ENCODE data around the gene GFY. TPM values are rescaled to one million over a fixed set of nuclear protein-coding genes. Genes with fewer than 3 reads are reported as not detected.
"Not testable (repeated sequence)": the region's sequence is repeated elsewhere in the genome, so short reads cannot be mapped to it uniquely, and the experiment has no call there.

Gene GFY
- polyA plus RNA-seq, 4 donors = not detected

DNA sequence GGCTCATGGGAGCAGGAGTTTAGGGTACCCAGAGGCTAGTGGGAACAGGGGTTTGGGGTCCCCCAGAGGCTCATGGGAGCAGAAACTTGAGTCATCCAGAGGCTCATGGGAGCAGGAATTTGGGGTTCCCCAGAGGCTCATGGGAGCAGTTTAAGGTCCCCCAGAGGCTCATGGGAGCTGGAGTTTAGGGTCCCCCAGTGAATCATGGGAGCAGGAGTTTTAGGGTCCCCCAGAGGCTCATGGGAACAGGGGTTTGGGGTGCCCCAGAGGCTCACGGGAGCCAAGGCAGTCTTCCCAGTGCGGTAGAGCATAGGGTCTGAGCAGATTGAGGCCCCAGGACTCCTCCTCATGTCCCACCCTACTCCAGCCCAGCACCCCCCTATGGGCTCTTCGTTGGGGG is 40.2 kb downstream of the GFY start:
- no peak for DNase-seq (ENCODE audit: low read depth in 4 of 4, low spot score in 3 of 4)

DNA sequence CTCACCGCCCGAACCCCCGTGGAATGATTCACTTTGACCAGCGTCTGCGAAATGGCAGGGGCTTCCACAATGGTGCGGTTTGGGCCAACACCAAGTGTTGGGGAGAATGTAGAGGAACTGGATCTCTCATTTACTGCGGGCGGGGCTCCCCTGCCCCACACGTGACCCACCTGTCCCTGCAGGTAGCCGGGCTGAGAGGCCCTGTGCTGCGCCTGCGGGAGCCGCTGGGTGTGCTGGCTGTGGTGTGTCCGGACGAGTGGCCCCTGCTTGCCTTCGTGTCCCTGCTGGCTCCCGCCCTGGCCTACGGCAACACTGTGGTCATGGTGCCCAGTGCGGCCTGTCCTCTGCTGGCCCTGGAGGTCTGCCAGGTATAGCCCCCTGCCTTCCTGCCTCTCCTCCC is 43.0 kb downstream of the GFY start:
- DNase-seq (ENCODE audit: low read depth in 4 of 4, low spot score in 3 of 4) = no peak

GRCh38 chr19:49468746-49469447 is 43.7 kb downstream of the GFY start:
- DNase-seq (ENCODE audit: low read depth in 4 of 4, low spot score in 3 of 4) = no peak

- no peak for DNase-seq (ENCODE audit: low read depth in 4 of 4, low spot score in 3 of 4)
These were observed 44.8 kb downstream of the GFY start for GRCh38 chr19:49469828-49470614.

GRCh38 chr19:49470615-49470978 is 45.4 kb downstream of the GFY start:
- DNase-seq (ENCODE audit: low read depth in 4 of 4, low spot score in 3 of 4) = no peak

GRCh38 chr19:49472936-49473335 is 47.7 kb downstream of the GFY start:
- DNase-seq (ENCODE audit: low read depth in 4 of 4, low spot score in 3 of 4) = no peak

DNA sequence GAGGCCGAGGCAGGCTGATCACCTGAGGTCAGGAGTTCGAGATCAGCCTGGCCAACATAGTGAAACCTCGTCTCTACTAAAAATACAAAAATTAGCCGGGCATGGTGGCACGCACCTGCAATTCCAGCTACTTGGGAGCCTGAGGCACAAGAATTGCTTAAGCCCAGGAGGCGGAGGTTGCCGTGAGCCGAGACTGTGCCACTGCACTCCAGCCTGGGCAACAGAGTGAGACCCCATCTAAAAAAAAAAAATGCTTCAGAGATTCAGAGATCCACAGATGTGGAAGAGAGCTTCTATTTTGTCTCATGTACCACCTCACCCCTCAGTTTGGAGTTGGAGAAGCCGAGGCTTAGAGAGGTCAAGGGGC is 48.3 kb downstream of the GFY start:
- DNase-seq (ENCODE audit: low read depth in 4 of 4, low spot score in 3 of 4) = not testable (repeated sequence)

DNA sequence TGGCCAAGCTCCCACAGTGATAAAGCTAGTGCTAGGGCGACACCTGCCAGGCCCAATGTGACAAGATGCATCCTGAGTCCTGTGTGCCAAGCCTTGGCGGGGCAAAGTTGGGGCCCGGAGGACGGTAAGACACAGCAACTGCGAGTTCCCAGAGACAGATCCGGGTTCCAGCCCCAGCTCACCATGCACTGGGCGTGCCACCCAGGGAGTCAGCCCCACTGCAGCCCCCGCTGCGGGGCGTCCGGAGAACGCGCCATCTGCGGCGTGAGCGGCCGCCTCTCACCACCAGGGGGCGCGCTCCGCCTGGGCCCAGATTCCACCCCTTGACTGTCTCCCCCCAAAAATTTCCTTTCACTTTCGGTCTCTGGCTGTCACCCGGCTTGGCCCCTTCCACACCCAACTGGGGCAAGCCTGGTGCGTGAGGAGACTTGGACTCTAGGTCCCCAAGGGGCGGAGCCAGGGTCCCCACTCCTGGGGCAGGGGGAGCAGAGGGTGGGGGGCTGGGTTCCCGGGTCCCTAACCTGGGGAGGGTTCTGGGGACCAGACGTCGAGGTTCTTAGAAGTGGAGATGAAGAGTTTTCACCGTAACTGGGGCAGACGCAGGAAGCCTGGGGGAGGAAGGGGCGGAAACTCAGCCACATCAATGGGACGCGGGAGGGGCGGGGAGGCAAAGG is 48.8 kb downstream of the GFY start, which contains the start of gene FLT3LG:
Gene FLT3LG, plus strand, starts transcription at position 348 of the 674 bp plus-strand sequence. CDS start 425 bp downstream, outside the sequence.
- DNase-seq (ENCODE audit: low read depth in 4 of 4, low spot score in 3 of 4) = no peak

GRCh38 chr19:49474542-49474924 is 49.3 kb downstream of the GFY start:
- DNase-seq (ENCODE audit: low read depth in 4 of 4, low spot score in 3 of 4) = no peak

DNA sequence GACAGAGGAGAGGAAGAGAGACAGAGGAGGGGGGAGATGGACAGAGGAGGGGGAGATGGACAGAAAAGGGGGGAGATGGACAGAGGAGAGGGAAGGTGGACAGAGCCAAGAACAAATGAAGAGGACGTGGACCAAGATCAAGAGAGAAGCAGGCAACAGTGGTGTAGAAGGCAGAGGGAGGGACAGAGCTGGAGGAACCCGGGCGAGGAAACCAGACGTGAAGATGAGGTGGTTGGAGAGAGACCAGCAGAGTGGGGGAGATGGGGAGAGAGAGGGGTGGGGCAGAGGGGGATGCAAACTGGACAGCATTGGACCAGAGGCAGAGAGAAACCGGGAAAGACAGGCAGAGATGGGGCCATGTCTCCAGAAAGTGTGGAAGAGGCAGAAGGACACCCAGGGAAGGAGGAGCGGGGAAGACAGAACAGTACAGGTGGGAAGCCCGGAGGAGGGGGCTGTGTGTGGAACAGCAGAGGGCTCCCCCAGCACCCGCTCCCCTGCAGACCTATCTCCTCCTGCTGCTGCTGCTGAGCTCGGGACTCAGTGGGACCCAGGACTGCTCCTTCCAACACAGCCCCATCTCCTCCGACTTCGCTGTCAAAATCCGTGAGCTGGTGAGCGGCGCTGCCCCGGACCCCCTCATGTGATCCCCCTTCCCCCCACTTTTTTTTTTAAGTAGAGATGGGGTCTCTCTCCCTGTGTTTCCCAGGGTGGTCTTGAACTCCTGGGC is 50.2 kb downstream of the GFY start:
- no peak for DNase-seq (ENCODE audit: low read depth in 4 of 4, low spot score in 3 of 4)

DNA sequence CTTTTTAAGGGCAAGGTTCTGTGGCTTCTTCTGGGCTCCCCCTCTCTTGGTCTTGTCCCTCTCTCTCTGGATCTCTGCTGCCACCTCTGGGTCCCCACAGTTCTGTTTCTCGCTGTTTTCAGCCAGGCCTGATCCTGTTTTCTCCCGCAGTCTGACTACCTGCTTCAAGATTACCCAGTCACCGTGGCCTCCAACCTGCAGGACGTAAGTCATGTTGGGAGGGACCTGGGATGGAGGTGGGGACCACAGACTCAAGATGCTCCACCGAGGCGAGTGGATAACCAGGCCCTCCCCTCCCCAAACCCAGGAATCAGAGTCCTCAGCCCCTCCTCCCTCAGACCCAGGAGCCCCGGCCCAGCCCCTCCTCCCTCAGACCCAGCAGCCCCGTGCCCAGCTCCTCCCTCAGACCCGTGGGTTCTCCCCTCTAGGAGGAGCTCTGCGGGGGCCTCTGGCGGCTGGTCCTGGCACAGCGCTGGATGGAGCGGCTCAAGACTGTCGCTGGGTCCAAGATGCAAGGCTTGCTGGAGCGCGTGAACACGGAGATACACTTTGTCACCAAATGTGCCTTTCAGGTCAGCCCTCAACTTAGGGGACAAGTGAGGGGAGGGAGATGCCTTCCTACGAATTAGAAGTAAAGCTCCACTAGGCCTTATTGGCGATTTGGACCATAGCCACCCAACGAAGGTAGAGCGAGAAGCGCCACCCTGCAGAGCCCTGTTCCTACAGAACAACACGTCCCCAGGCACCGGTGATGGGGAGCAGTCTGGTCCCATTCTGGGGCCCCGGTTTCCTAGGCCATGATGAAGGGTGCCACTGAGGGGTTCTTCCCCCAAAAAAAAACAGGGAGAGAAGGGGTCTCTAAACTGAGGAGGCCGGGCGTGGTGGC is 51.0 kb downstream of the GFY start:
- no peak for DNase-seq (ENCODE audit: low read depth in 4 of 4, low spot score in 3 of 4)

Other genes with a start within 250 kb of the GFY start
- gene SLC6A16, start 100.2 kb upstream of the GFY start, polyA plus RNA-seq (ENCODE audit: insufficient read length in 4 of 4) = 1 to 10 TPM; 1.8 to 5.1 (median 2.6) TPM
- 10 to 100 TPM; 30.2 to 43.6 (median 38.4) TPM for gene CD37, start 90.0 kb upstream of the GFY start, polyA plus RNA-seq (ENCODE audit: insufficient read length in 4 of 4)
- 100 to 1,000 TPM in 3 of 4 donors, 10 to 100 TPM in 1; 86.5 to 113 (median 104) TPM for gene TEAD2, start 63.0 kb upstream of the GFY start, polyA plus RNA-seq (ENCODE audit: insufficient read length in 4 of 4)
- gene DKKL1, start 61.5 kb upstream of the GFY start, polyA plus RNA-seq (ENCODE audit: insufficient read length in 4 of 4) = 1 to 10 TPM; 4.2 to 7.0 (median 5.8) TPM
- gene KASH5, start 37.1 kb upstream of the GFY start, polyA plus RNA-seq (ENCODE audit: insufficient read length in 4 of 4) = under 1 TPM in 1 of 4 donors, not detected in 3; 0.32 TPM
- not detected for gene PTH2, start 1.9 kb upstream of the GFY start, polyA plus RNA-seq (ENCODE audit: insufficient read length in 4 of 4)
- gene SLC17A7, start 16.1 kb downstream of the GFY start, polyA plus RNA-seq (ENCODE audit: insufficient read length in 4 of 4) = 1 to 10 TPM in 1 of 4 donors, under 1 TPM in 3; 0.29 to 3.2 (median 0.56) TPM
- gene PIH1D1, start 26.4 kb downstream of the GFY start, polyA plus RNA-seq (ENCODE audit: insufficient read length in 4 of 4) = 100 to 1,000 TPM in 1 of 4 donors, 10 to 100 TPM in 3; 52.5 to 104 (median 82.3) TPM
- 10 to 100 TPM; 12.2 to 32.1 (median 16.4) TPM for gene ALDH16A1, start 27.8 kb downstream of the GFY start, polyA plus RNA-seq (ENCODE audit: insufficient read length in 4 of 4)
- 1 to 10 TPM; 2.8 to 6.7 (median 4.5) TPM for gene FLT3LG, start 48.8 kb downstream of the GFY start, polyA plus RNA-seq (ENCODE audit: insufficient read length in 4 of 4)
- gene RPL13A, start 62.2 kb downstream of the GFY start, polyA plus RNA-seq (ENCODE audit: insufficient read length in 4 of 4) = 1,000 to 10,000 TPM; 2,432 to 3,072 (median 2,712) TPM
- 1,000 to 10,000 TPM; 2,592 to 2,856 (median 2,752) TPM for gene RPS11, start 71.0 kb downstream of the GFY start, polyA plus RNA-seq (ENCODE audit: insufficient read length in 4 of 4)
- 100 to 1,000 TPM; 214 to 302 (median 275) TPM for gene FCGRT, start 87.3 kb downstream of the GFY start, polyA plus RNA-seq (ENCODE audit: insufficient read length in 4 of 4)
- gene RCN3, start 102.6 kb downstream of the GFY start, polyA plus RNA-seq (ENCODE audit: insufficient read length in 4 of 4) = 100 to 1,000 TPM in 1 of 4 donors, 10 to 100 TPM in 3; 18.1 to 107 (median 23.4) TPM
- gene NOSIP, start 155.2 kb downstream of the GFY start, polyA plus RNA-seq (ENCODE audit: insufficient read length in 4 of 4) = 10 to 100 TPM; 46.1 to 75.0 (median 57.6) TPM
- 1 to 10 TPM in 3 of 4 donors, under 1 TPM in 1; 0.52 to 7.5 (median 6.4) TPM for gene PRRG2, start 155.9 kb downstream of the GFY start, polyA plus RNA-seq (ENCODE audit: insufficient read length in 4 of 4)
- 10 to 100 TPM; 15.4 to 31.1 (median 20.3) TPM for gene PRR12, start 165.8 kb downstream of the GFY start, polyA plus RNA-seq (ENCODE audit: insufficient read length in 4 of 4)
- gene RRAS, start 214.8 kb downstream of the GFY start, polyA plus RNA-seq (ENCODE audit: insufficient read length in 4 of 4) = 10 to 100 TPM; 20.1 to 49.9 (median 26.6) TPM
- gene SCAF1, start 216.8 kb downstream of the GFY start, polyA plus RNA-seq (ENCODE audit: insufficient read length in 4 of 4) = 10 to 100 TPM; 28.7 to 45.5 (median 31.3) TPM
- gene IRF3, start 240.5 kb downstream of the GFY start, polyA plus RNA-seq (ENCODE audit: insufficient read length in 4 of 4) = 10 to 100 TPM; 39.3 to 84.9 (median 47.1) TPM
- gene BCL2L12, start 240.5 kb downstream of the GFY start, polyA plus RNA-seq (ENCODE audit: insufficient read length in 4 of 4) = 10 to 100 TPM; 20.6 to 36.1 (median 22.4) TPM